NB4 (cell line): ENCODE measurements around the gene CAND2.

ENCODE experiments used
- DNase-seq: peaks from one replicate; pipeline ENCODE4 v3.0.0; 2010; ENCODE audit warnings: low read depth
- H3K4me3 ChIP-seq: one replicate; pipeline ENCODE4 v1.5.1; 2011; ENCODE audit warnings: mild to moderate bottlenecking, low read depth, low read length, moderate library complexity
- CTCF ChIP-seq: IDR thresholded peaks from one replicate; pipeline ENCODE4 v1.5.1; 2012; ENCODE audit warnings: low read depth, low read length
- MAX ChIP-seq: IDR thresholded peaks from 2 replicates; pipeline ENCODE4 v1.6.1; 2011; ENCODE audit warnings: low read depth, low read length
- MYC ChIP-seq: IDR thresholded peaks from 2 replicates; pipeline ENCODE4 v1.6.1; 2011; ENCODE audit warnings: low read depth, low read length
- POLR2A ChIP-seq: IDR thresholded peaks from 2 replicates; pipeline ENCODE4 v1.6.1; 2011; ENCODE audit warnings: mild to moderate bottlenecking; ENCODE audit not compliant: insufficient read length; ENCODE audit errors: extremely low read depth

CAND2 gene

GRCh38 chr3:12791430-12791829 is 5.0 kb upstream of the CAND2 start:
- H3K4me3 ChIP-seq = no peak overlapping the region
- DNase-seq = no peak
- TF ChIP-seq POLR2A = no peak
- TF ChIP-seq CTCF = no peak
- no peak for TF ChIP-seq MAX
- TF ChIP-seq MYC = no peak

GRCh38 chr3:12793701-12794100 is 2.8 kb upstream of the CAND2 start:
- H3K4me3 ChIP-seq = no peak overlapping the region
- DNase-seq = no peak
- TF ChIP-seq MAX = no peak

- no peak for DNase-seq
- H3K4me3 ChIP-seq = no peak overlapping the region
- TF ChIP-seq MAX = no peak
- TF ChIP-seq MYC = no peak
- no peak for TF ChIP-seq POLR2A
- TF ChIP-seq CTCF = no peak
Observed at GRCh38 chr3:12797124-12797891, 828 bp downstream of the CAND2 start.

- no peak overlapping the region for H3K4me3 ChIP-seq
- no peak for DNase-seq
- TF ChIP-seq MYC (no peak), MAX (no peak), POLR2A (no peak), CTCF (no peak)
Observed at GRCh38 chr3:12797892-12798558, 1.5 kb downstream of the CAND2 start.

- no peak for DNase-seq
- H3K4me3 ChIP-seq = no peak overlapping the region
- TF ChIP-seq CTCF (no peak), POLR2A (no peak), MYC (no peak), MAX (no peak)
Observed at GRCh38 chr3:12798559-12799179, 2.2 kb downstream of the CAND2 start.
